Measurements from ENCODE around the gene GDI1. TPM values are rescaled to one million over a fixed set of nuclear protein-coding genes. Genes with fewer than 3 reads are reported as not detected.

The GDI1 gene
- total and polyA plus RNA-seq, 2 of the 8 experiments (the other 6 are each of a cell fraction or from before 2014, with no cell fraction given) = 83.1 to 136 TPM

GRCh38 chrX:154432210-154432609 is 4.7 kb upstream of the GDI1 start (continued):
- TF ChIP-seq CHD7 (IDR thresholded peaks at IDR 0.05; ENCODE audit: insufficient replicate concordance, low read length) = no peak
- no peak for TF ChIP-seq RAD21 (IDR thresholded peaks at IDR 0.05 in 1 of 2, conservative IDR thresholded peaks at IDR 0.05 in 1 of 2; ENCODE audit: low read depth in 2 of 2, low read length in 2 of 2)
- TF ChIP-seq CREB1 (IDR thresholded peaks at IDR 0.05) = no peak
- no peak for TF ChIP-seq SUZ12 (IDR thresholded peaks at IDR 0.05; ENCODE audit: low read length)
- TF ChIP-seq NRF1 (IDR thresholded peaks at IDR 0.05; ENCODE audit: low read depth, low read length) = no peak
- no peak for TF ChIP-seq YY1 (IDR thresholded peaks at IDR 0.05; ENCODE audit: low read depth, low read length)
- no peak for TF ChIP-seq BCL11A (IDR thresholded peaks at IDR 0.05; ENCODE audit: low read depth in 2 of 2, low read length in 2 of 2)
- TF ChIP-seq BRCA1 (IDR thresholded peaks at IDR 0.05; ENCODE audit: low read depth, low read length) = no peak

Measured in H1 (cell line).